GM12878 (cell line): ENCODE results near the gene KLHL26. TPM values are rescaled to one million over a fixed set of nuclear protein-coding genes. Genes with fewer than 3 reads are reported as not detected.

ENCODE experiments used
- ATAC-seq: fragments of 200-7000 bp; cut with Tn5 transposase; 3 replicates; pipeline ENCODE4 v1.9.1; 2020; ENCODE audit warnings: mild to moderate bottlenecking, moderate library complexity
- BruUV-seq: library from RNA; stranded (reverse); fragments of 400-500 nt; replicated peaks from 2 replicates; lab custom pipeline; 2021; lab: Mats Ljungman, UMichigan
- CTCF ChIA-PET: fragments of 300-600 bp; sonication (Branson Sonifier 250); formaldehyde crosslinking; extraction: SDS; loops from one replicate; lab custom pipeline; 2021; ENCODE audit warnings: inconsistent platforms; lab: Yijun Ruan, JAX
- POLR2A ChIA-PET: fragments of 350-600 bp; formaldehyde crosslinking; extraction: SDS; loops from one replicate; lab custom pipeline; 2021; ENCODE audit warnings: inconsistent platforms; lab: Charles Lee
- RAD21 ChIA-PET: fragments of 300-600 bp; sonication (Branson Sonifier 250); formaldehyde crosslinking; loops from one replicate; lab custom pipeline; 2023; ENCODE audit warnings: antibody characterized with exemption; ENCODE audit not compliant: unreplicated experiment; lab: Charles Lee
- SMC1A ChIA-PET: fragments of 300-600 bp; sonication (Branson Sonifier 250); formaldehyde crosslinking; loops from one replicate; lab custom pipeline; 2023; ENCODE audit not compliant: unreplicated experiment, uncharacterized antibody; lab: Charles Lee
- DNase-seq: peaks from one replicate; pipeline ENCODE4 v3.0.0-alpha.2; 2011; ENCODE audit warnings: low read depth, low spot score
- FAIRE-seq: peaks from 3 replicates; lab custom pipeline; 2011; peaks lifted over from hg19 to GRCh38; lab: Jason Lieb, UNC
- H2AFZ ChIP-seq: 2 replicates; pipeline ENCODE4 v1.6.0; 2011; ENCODE audit warnings: low read depth, low read length, control low read depth; ENCODE audit not compliant: control insufficient read depth
- H3K27ac ChIP-seq: 2 replicates; pipeline ENCODE4 v1.5.1; 2011; ENCODE audit warnings: control low read depth; ENCODE audit not compliant: control insufficient read depth, insufficient read depth
- H3K27me3 ChIP-seq, 2 experiments: replicated peaks in 1 of 2; 2 replicates each; pipeline versions ENCODE4 v1.6.0 to v1.6.1; 2011; ENCODE audit warnings: low read length in 1 of 2; ENCODE audit not compliant: control insufficient read depth in 2 of 2, insufficient read depth in 2 of 2
- H3K36me3 ChIP-seq, 2 experiments: 2 replicates each; pipeline ENCODE4 v1.5.1; 2011; ENCODE audit warnings: low read length in 1 of 2; ENCODE audit not compliant: control insufficient read depth in 2 of 2, insufficient read depth in 2 of 2
- H3K4me1 ChIP-seq: 2 replicates; pipeline ENCODE4 v1.6.1; 2011; ENCODE audit warnings: mild to moderate bottlenecking, low read length, moderate library complexity, mixed read lengths; ENCODE audit not compliant: control insufficient read depth, insufficient read depth
- H3K4me2 ChIP-seq: 2 replicates; pipeline ENCODE4 v1.6.0; 2011; ENCODE audit warnings: control low read depth; ENCODE audit not compliant: control insufficient read depth, insufficient read depth
- H3K4me3 ChIP-seq: fragments of 200-600 bp; sonication (generic); 2 replicates; pipeline ENCODE4 v1.5.1; 2016
- H3K79me2 ChIP-seq: 2 replicates; pipeline ENCODE4 v1.6.0; 2011; ENCODE audit warnings: low read length; ENCODE audit not compliant: control insufficient read depth, insufficient read depth
- H3K9ac ChIP-seq: 2 replicates; pipeline ENCODE4 v1.8.0; 2011; ENCODE audit warnings: low read length, control low read depth, mixed read lengths; ENCODE audit not compliant: control insufficient read depth, insufficient read depth
- H3K9me3 ChIP-seq: replicated peaks from 3 replicates; pipeline ENCODE4 v1.5.1; 2011; ENCODE audit warnings: mild to moderate bottlenecking, low read length; ENCODE audit not compliant: control insufficient read depth, insufficient read depth
- H4K20me1 ChIP-seq: 2 replicates; pipeline ENCODE4 v1.6.0; 2011; ENCODE audit not compliant: control insufficient read depth, insufficient read depth
- CHD2 ChIP-seq: IDR thresholded peaks from 2 replicates; pipeline ENCODE4 v1.6.1; 2011; ENCODE audit warnings: low read depth, low read length, improper control_type of control experiment, borderline replicate concordance
- EGR1 ChIP-seq, 2 experiments: IDR thresholded peaks; 1 replicate in 1 of 2; 2 replicates in 1 of 2; pipeline ENCODE4 v1.6.1; 2011 to 2012; ENCODE audit warnings: low read depth in 2 of 2, low read length in 2 of 2, borderline replicate concordance in 1 of 2, mild to moderate bottlenecking in 1 of 2, moderate library complexity in 1 of 2
- JUNB ChIP-seq: IDR thresholded peaks from 2 replicates; pipeline ENCODE4 v1.6.1; 2016; ENCODE audit warnings: antibody characterized with exemption, mild to moderate bottlenecking
- KLF5 ChIP-seq: fragments of 450-650 bp; IDR thresholded peaks from 2 replicates; pipeline ENCODE4 v1.6.1; 2014; ENCODE audit warnings: mild to moderate bottlenecking; ENCODE audit not compliant: partially characterized antibody
- LARP7 ChIP-seq: fragments of 450-650 bp; IDR thresholded peaks from 2 replicates; pipeline ENCODE4 v1.6.1; 2017; ENCODE audit warnings: mild to moderate bottlenecking
- RBBP5 ChIP-seq: fragments of 200-600 bp; sonication (generic); conservative IDR thresholded peaks from 2 replicates; pipeline ENCODE4 v1.6.1; 2016
- RUNX3 ChIP-seq: IDR thresholded peaks from 2 replicates; pipeline ENCODE4 v1.6.1; 2012; ENCODE audit warnings: low read length, inconsistent platforms
- TCF7 ChIP-seq: IDR thresholded peaks from 2 replicates; pipeline ENCODE4 v1.6.1; 2014; ENCODE audit warnings: antibody characterized with exemption, borderline replicate concordance
- WRNIP1 ChIP-seq: IDR thresholded peaks from 2 replicates; pipeline ENCODE4 v1.6.1; 2011; ENCODE audit warnings: low read depth, low read length, improper control_type of control experiment, borderline replicate concordance
- WGBS: methylation state at CpG from one replicate; pipeline ENCODE4 v1.1.6; 2016; ENCODE audit warnings: low lambda C conversion rate; ENCODE audit not compliant: insufficient replicate concordance, insufficient coverage; ENCODE audit errors: missing lambda C conversion rate; 5-methylcytosine and 5-hydroxymethylcytosine counted together
- in situ Hi-C: fragments of 300-500 bp; cut with MboI; formaldehyde crosslinking; loops from 9 replicates; pipeline ENCODE4 v1.14.3; 2018; ENCODE audit warnings: mixed read lengths
- intact Hi-C: fragments of 100-400 bp; cut with micrococcal nuclease; formaldehyde crosslinking; loops from one replicate; pipeline ENCODE4 v1.14.2; 2022; ENCODE audit not compliant: unreplicated experiment
- polyA plus RNA-seq, 11 experiments: library from polyadenylated mRNA; depleted of rRNA in 4 of 11; unstranded in 6 of 11; stranded (reverse) in 5 of 11; fragments of >200 nt; fragmentation: Nextera tagmentation in 4 of 11; fragmentation: Illumina TruSeq in 1 of 11; extraction: Ambion mirVana in 4 of 11; extraction: Trizol in 1 of 11; gene quantifications; 1 replicate in 1 of 11; 2 replicates in 10 of 11; pipeline versions ENCODE4 v1.2.1 to v1.2.3, GENCODE V29; 2011 to 2016; ENCODE audit warnings: inconsistent platforms in 2 of 11, missing spikeins in 2 of 11, low read depth in 1 of 11
- total RNA-seq, 4 experiments: library from RNA; depleted of rRNA in 3 of 4; stranded (reverse); fragments of >200 nt in 3 of 4; fragmentation: Illumina TruSeq in 1 of 4; extraction: Trizol in 1 of 4; gene quantifications; 2 replicates each; pipeline versions ENCODE4 v1.2.1 to v1.2.3, GENCODE V29; 2013 to 2021
- TF ChIP-seq, protein P1 (sequence below): IDR thresholded peaks from 2 replicates; pipeline ENCODE4 v1.6.1; 2012; ENCODE audit warnings: improper control_type of control experiment, low read depth, low read length; ENCODE audit not compliant: insufficient replicate concordance
- TF ChIP-seq, protein P2 (sequence below): IDR thresholded peaks from 2 replicates; pipeline ENCODE4 v1.6.1; 2011; ENCODE audit warnings: low read depth, mild to moderate bottlenecking, low read length, moderate library complexity, borderline replicate concordance; ENCODE audit errors: extremely low read depth
- TF ChIP-seq, protein P3 (sequence below): IDR thresholded peaks from 2 replicates; pipeline ENCODE4 v1.6.1; 2012; ENCODE audit warnings: low read depth, low read length, improper control_type of control experiment

Gene KLHL26
- total and polyA plus RNA-seq, 10 of the 15 experiments (the other 5 are each of a cell fraction or from before 2014, with no cell fraction given): 0.18 to 14.6 (median 2.9) TPM

DNA sequence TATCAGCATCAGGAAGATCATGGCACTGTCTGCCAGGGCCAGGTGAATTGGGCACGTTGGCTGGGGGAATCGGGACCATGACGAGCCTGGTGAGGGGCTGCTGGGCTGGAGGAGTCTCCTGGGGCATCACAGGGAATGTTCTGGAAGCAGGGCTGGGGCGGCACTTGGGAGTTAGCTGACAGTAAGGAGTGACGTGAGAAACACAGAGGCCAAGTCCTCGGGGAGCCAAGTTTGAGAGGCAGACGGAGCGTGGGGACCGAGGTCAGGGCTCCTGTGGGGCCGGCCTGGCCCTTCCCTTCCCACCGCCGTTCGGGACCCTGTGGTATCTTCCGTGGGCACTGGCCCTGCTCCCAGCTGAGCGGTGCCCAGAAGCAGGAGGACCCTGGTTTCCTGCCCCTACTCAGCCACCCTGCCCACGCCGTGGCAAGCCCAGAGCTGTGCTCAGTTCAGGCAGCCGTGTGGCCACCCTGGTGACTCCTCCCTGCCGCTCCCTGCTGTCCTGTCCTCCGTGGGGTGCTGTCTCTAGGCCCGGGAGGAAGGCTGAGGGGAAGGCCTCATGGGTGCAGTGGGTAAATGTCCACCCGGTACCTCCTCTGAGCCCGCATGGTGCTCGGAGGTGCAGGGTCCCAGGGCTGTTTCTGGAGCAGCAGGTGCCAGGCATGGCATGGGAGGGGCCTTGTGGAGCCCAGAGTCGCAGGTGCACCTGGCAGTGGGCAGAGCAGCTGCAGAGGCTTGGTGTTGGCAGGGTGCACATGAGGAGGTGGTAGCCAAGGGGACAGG is 71.8 kb downstream of the KLHL26 start:
- H2AFZ ChIP-seq: no peak overlapping the region
- DNase-seq (no peak), ATAC-seq (no peak), FAIRE-seq (no peak)
- no peak overlapping the region for H3K4me2 ChIP-seq
- ChIA-PET RAD21 (no interaction called here), CTCF (no interaction called here), POLR2A (no interaction called here), SMC1A (no interaction called here)
- H3K4me1 ChIP-seq: no peaks in the 10 kb centered on the region
- no peaks in the 10 kb centered on the region for H3K36me3 ChIP-seq
- intact Hi-C loops: no loop called here
- H3K4me3 ChIP-seq: no peak overlapping the region
- no peaks in the 10 kb centered on the region for H3K9me3 ChIP-seq
- WGBS: 48% methylated on average over 25 of the region's 25 CpGs
- BruUV-seq: no TSS peak
- H3K27me3 ChIP-seq: no peaks in the 10 kb centered on the region
- H4K20me1 ChIP-seq: no peaks in the 10 kb centered on the region
- H3K79me2 ChIP-seq: no peaks in the 10 kb centered on the region
- H3K9ac ChIP-seq: no peak overlapping the region
- in situ Hi-C loops: no loop called here
- TF ChIP-seq LARP7 (no peak), JUNB (no peak), EGR1 (IDR thresholded peaks at IDR 0.05; ENCODE audit: borderline replicate concordance in 1 of 2, low read depth in 2 of 2, low read length in 2 of 2) (no peak), TCF7 (no peak), CHD2 (no peak), RBBP5 (no peak)
- no peak overlapping the region for H3K27ac ChIP-seq

DNA sequence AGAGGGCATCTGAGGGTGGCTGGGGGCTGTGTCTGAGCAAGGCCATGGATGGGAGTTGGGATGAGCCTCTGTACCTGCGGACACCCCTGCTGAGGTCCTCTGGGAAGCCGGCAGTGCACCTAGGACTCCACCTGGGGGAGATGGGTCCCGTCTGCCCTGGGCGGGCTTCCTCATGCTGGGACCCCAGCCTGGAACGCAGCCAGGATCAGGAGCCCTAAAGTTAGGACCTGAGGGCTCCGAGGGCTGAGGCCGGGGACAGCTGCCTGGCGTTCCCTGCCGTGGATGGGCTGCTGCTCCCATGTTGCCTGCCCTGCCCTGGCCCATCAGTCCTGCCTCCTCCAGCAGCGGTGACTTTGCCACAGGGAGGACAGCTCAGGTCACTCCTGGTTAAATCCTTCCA is 72.7 kb downstream of the KLHL26 start:
- no peak for ATAC-seq
- Histone ChIP-seq H3K79me2 (no peaks in the 10 kb centered on the region), H3K4me3 (no peak overlapping the region), H2AFZ (no peak overlapping the region), H3K9ac (no peak overlapping the region), H3K4me2 (no peak overlapping the region), H3K27me3 (no peaks in the 10 kb centered on the region), H3K4me1 (no peaks in the 10 kb centered on the region), H4K20me1 (no peaks in the 10 kb centered on the region), H3K27ac (no peak overlapping the region), H3K9me3 (no peaks in the 10 kb centered on the region), H3K36me3 (no peaks in the 10 kb centered on the region; a peak in 1 of 4 replicates)
- FAIRE-seq: no peak
- POLR2A ChIA-PET: no interaction called here
- in situ Hi-C loops: no loop called here
- no peak for DNase-seq
- CTCF ChIA-PET: no interaction called here
- intact Hi-C loops: no loop called here
- SMC1A ChIA-PET: no interaction called here
- RAD21 ChIA-PET: no interaction called here
- 72% methylated on average over 10 of the region's 10 CpGs for WGBS
- BruUV-seq: no TSS peak
- no peak for TF ChIP-seq WRNIP1
- TF ChIP-seq KLF5: no peak
- TF ChIP-seq, protein P1, sequence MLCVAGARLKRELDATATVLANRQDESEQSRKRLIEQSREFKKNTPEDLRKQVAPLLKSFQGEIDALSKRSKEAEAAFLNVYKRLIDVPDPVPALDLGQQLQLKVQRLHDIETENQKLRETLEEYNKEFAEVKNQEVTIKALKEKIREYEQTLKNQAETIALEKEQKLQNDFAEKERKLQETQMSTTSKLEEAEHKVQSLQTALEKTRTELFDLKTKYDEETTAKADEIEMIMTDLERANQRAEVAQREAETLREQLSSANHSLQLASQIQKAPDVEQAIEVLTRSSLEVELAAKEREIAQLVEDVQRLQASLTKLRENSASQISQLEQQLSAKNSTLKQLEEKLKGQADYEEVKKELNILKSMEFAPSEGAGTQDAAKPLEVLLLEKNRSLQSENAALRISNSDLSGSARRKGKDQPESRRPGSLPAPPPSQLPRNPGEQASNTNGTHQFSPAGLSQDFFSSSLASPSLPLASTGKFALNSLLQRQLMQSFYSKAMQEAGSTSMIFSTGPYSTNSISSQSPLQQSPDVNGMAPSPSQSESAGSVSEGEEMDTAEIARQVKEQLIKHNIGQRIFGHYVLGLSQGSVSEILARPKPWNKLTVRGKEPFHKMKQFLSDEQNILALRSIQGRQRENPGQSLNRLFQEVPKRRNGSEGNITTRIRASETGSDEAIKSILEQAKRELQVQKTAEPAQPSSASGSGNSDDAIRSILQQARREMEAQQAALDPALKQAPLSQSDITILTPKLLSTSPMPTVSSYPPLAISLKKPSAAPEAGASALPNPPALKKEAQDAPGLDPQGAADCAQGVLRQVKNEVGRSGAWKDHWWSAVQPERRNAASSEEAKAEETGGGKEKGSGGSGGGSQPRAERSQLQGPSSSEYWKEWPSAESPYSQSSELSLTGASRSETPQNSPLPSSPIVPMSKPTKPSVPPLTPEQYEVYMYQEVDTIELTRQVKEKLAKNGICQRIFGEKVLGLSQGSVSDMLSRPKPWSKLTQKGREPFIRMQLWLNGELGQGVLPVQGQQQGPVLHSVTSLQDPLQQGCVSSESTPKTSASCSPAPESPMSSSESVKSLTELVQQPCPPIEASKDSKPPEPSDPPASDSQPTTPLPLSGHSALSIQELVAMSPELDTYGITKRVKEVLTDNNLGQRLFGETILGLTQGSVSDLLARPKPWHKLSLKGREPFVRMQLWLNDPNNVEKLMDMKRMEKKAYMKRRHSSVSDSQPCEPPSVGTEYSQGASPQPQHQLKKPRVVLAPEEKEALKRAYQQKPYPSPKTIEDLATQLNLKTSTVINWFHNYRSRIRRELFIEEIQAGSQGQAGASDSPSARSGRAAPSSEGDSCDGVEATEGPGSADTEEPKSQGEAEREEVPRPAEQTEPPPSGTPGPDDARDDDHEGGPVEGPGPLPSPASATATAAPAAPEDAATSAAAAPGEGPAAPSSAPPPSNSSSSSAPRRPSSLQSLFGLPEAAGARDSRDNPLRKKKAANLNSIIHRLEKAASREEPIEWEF: no peak
- TF ChIP-seq, protein P2, sequence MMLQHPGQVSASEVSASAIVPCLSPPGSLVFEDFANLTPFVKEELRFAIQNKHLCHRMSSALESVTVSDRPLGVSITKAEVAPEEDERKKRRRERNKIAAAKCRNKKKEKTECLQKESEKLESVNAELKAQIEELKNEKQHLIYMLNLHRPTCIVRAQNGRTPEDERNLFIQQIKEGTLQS: no peak
- TF ChIP-seq, protein P3, sequence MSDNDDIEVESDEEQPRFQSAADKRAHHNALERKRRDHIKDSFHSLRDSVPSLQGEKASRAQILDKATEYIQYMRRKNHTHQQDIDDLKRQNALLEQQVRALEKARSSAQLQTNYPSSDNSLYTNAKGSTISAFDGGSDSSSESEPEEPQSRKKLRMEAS: no peak
- no peak for TF ChIP-seq RUNX3
